Measurements from ENCODE around the gene AGAP1. TPM values are rescaled to one million over a fixed set of nuclear protein-coding genes. Genes with fewer than 3 reads are reported as not detected.

Gene AGAP1
- total RNA-seq, 1 donor, result 18.5 TPM

- TF ChIP-seq CTCF (IDR thresholded peaks at IDR 0.05; ENCODE audit: extremely low read depth, low read depth, low read length), result no peak
- Histone ChIP-seq H3K27ac (ENCODE audit: low read depth, low read length) (no peak overlapping the region), H3K4me2 (ENCODE audit: insufficient read depth, low read length) (no peak overlapping the region), H3K36me3 (ENCODE audit: insufficient read depth, low read length) (no peaks in the 10 kb centered on the region), H3K9me3 (ENCODE audit: low read depth, low read length) (no peaks in the 10 kb centered on the region), H3K27me3 (ENCODE audit: insufficient read depth, low read length) (no peaks in the 10 kb centered on the region), H3K4me1 (ENCODE audit: insufficient read depth, low read length) (no peaks in the 10 kb centered on the region), H4K20me1 (ENCODE audit: insufficient read depth, low read length) (no peaks in the 10 kb centered on the region), H3K79me2 (ENCODE audit: insufficient read depth, low read length) (no peaks in the 10 kb centered on the region), H3K4me3 (ENCODE audit: insufficient read depth, low read length) (no peak overlapping the region), H2AFZ (ENCODE audit: low read length) (no peak overlapping the region)
- DNase-seq (ENCODE audit: insufficient read length, low spot score, missing footprints), result peak; percentile 9
Observed at GRCh38 chr2:235956281-235956970, 462.6 kb downstream of the AGAP1 start.

GRCh38 chr2:235957251-235957650, 463.4 kb downstream of the AGAP1 start:
- Histone ChIP-seq H4K20me1 (ENCODE audit: insufficient read depth, low read length) (no peaks in the 10 kb centered on the region), H3K79me2 (ENCODE audit: insufficient read depth, low read length) (no peaks in the 10 kb centered on the region), H3K27ac (ENCODE audit: low read depth, low read length) (no peak overlapping the region), H3K27me3 (ENCODE audit: insufficient read depth, low read length) (no peaks in the 10 kb centered on the region), H2AFZ (ENCODE audit: low read length) (no peak overlapping the region), H3K4me3 (ENCODE audit: insufficient read depth, low read length) (no peak overlapping the region), H3K9me3 (ENCODE audit: low read depth, low read length) (no peaks in the 10 kb centered on the region), H3K4me2 (ENCODE audit: insufficient read depth, low read length) (no peak overlapping the region), H3K4me1 (ENCODE audit: insufficient read depth, low read length) (no peaks in the 10 kb centered on the region), H3K36me3 (ENCODE audit: insufficient read depth, low read length) (no peaks in the 10 kb centered on the region)
- TF ChIP-seq CTCF (IDR thresholded peaks at IDR 0.05; ENCODE audit: extremely low read depth, low read depth, low read length), result no peak
- DNase-seq (ENCODE audit: insufficient read length, low spot score, missing footprints), result peak; percentile 51

- Histone ChIP-seq H3K79me2 (ENCODE audit: insufficient read depth, low read length) (no peaks in the 10 kb centered on the region), H3K27ac (ENCODE audit: low read depth, low read length) (peak overlapping the region; percentile 41), H3K36me3 (ENCODE audit: insufficient read depth, low read length) (no peaks in the 10 kb centered on the region), H3K27me3 (ENCODE audit: insufficient read depth, low read length) (no peaks in the 10 kb centered on the region), H3K4me1 (ENCODE audit: insufficient read depth, low read length) (no peaks in the 10 kb centered on the region), H2AFZ (ENCODE audit: low read length) (peak overlapping the region; percentile 70), H4K20me1 (ENCODE audit: insufficient read depth, low read length) (no peaks in the 10 kb centered on the region), H3K9me3 (ENCODE audit: low read depth, low read length) (no peaks in the 10 kb centered on the region), H3K4me3 (ENCODE audit: insufficient read depth, low read length) (peak overlapping the region; percentile 71), H3K4me2 (ENCODE audit: insufficient read depth, low read length) (peak overlapping the region; percentile 80)
- no peak for TF ChIP-seq CTCF (IDR thresholded peaks at IDR 0.05; ENCODE audit: extremely low read depth, low read depth, low read length)
- DNase-seq (ENCODE audit: insufficient read length, low spot score, missing footprints), result peak; percentile 91
Observed at GRCh38 chr2:235958221-235958930, 464.5 kb downstream of the AGAP1 start.

GRCh38 chr2:235958931-235959410, 465.1 kb downstream of the AGAP1 start:
- no peaks in the 10 kb centered on the region for H3K36me3 ChIP-seq (ENCODE audit: insufficient read depth, low read length)
- H4K20me1 ChIP-seq (ENCODE audit: insufficient read depth, low read length), result no peaks in the 10 kb centered on the region
- no peaks in the 10 kb centered on the region for H3K27me3 ChIP-seq (ENCODE audit: insufficient read depth, low read length)
- no peak for DNase-seq (ENCODE audit: insufficient read length, low spot score, missing footprints)
- peak overlapping the region; percentile 70 for H2AFZ ChIP-seq (ENCODE audit: low read length)
- no peaks in the 10 kb centered on the region for H3K9me3 ChIP-seq (ENCODE audit: low read depth, low read length)
- H3K4me1 ChIP-seq (ENCODE audit: insufficient read depth, low read length), result no peaks in the 10 kb centered on the region
- peak overlapping the region; percentile 80 for H3K4me2 ChIP-seq (ENCODE audit: insufficient read depth, low read length)
- no peak for TF ChIP-seq CTCF (IDR thresholded peaks at IDR 0.05; ENCODE audit: extremely low read depth, low read depth, low read length)
- H3K4me3 ChIP-seq (ENCODE audit: insufficient read depth, low read length), result peak overlapping the region; percentile 71
- peak overlapping the region; percentile 41 for H3K27ac ChIP-seq (ENCODE audit: low read depth, low read length)
- H3K79me2 ChIP-seq (ENCODE audit: insufficient read depth, low read length), result no peaks in the 10 kb centered on the region
